TTC549 (cell line): ENCODE results near the gene KL.

Experiments used
- FAIRE-seq: peaks from 2 replicates; lab custom pipeline; 2012; peaks lifted over from hg19 to GRCh38; lab: Jason Lieb, UNC

The KL gene

DNA sequence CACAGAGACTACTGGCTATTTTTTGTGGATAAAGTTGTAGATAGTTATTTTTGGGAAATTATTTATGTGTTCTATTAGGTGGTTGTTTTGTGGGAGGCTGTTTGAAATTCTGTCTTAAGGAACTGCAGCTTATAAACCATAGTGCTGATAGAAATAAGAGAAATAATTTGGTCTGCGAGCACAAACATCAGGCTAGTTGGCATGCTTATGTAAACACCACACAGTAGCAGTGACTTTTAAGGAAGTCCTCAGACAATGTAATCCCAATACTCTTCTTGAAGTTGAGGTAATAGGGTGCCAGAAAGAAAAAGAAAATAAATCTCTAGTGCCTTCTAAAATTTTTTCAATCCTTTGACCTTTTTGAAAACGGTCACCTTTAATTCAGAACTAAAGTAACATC lies 23.9 kb downstream of the KL start:
- no peak for FAIRE-seq

DNA sequence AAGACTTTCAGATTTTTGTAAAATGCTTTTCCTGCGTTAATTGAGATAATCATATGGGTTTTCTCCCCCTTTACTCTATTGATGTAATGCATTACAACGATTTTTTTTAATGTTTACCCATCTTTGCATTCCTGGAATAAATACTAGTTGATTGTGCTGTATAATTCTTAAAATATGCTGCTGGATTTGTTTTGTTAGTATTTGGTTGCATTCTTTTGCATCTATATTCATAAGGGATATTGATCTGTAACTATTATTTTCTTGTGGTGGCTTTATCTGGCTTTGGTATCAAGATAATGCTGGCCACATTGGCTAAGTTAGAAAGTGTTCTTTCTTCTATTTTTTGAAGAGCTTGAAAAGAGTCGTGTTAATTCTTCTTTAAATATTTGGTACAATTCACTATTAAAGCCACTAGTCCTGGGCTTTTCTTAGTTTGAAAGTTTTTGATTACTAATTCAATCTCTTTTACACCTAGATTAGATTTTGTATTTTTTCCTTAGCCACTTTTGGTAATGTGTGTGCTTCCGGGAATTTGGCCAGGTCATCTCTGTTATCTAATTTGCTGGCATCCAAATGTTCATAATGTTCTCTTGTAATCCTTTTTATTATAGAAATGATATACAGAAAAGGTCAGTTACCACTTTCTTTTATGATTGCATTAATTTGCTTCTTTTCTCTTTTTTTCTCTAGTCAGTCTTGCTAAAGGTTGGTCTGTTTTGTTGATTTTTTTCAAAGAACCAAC lies 29.8 kb downstream of the KL start:
- FAIRE-seq = no peak

- FAIRE-seq = no peak
Observed at GRCh38 chr13:33050161-33050560, 33.9 kb downstream of the KL start.

GRCh38 chr13:33051632-33052031 lies 35.4 kb downstream of the KL start:
- no peak for FAIRE-seq

DNA sequence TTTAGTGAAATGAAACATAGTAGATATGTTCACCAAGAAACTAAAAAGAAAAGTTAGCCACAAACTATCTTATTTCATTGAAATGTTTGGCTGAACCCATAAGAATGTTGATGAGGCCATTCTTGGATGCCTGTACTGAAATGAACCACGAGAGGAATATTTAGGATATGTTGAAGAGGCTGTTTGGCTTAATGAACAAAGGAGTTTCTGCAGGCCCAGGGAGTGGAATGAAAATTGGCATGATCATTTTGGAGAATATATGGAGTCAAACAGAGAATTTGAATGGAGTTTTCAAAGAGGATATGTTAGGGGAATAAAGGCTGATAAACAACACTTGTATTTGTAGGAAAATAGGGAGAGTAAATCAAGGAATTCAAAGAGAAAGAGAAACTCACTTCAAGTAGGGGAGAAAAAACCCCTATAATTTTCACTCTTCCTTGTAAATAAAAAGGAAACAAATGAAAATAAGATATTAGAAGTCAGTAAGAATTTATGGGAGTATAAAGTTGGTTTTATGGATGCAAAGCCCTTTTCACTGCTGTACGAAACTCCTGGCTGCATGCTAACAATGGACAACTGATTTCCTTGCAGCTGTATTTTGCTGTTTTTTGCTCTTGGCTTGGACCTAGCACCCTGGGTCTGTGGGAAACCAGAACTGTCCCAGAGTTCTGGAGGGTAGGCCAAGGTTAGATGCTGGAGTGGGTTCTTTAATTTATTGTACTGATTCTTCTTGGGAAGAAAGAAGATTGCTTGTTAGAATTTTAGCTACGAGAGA lies 36.5 kb downstream of the KL start:
- no peak for FAIRE-seq

DNA sequence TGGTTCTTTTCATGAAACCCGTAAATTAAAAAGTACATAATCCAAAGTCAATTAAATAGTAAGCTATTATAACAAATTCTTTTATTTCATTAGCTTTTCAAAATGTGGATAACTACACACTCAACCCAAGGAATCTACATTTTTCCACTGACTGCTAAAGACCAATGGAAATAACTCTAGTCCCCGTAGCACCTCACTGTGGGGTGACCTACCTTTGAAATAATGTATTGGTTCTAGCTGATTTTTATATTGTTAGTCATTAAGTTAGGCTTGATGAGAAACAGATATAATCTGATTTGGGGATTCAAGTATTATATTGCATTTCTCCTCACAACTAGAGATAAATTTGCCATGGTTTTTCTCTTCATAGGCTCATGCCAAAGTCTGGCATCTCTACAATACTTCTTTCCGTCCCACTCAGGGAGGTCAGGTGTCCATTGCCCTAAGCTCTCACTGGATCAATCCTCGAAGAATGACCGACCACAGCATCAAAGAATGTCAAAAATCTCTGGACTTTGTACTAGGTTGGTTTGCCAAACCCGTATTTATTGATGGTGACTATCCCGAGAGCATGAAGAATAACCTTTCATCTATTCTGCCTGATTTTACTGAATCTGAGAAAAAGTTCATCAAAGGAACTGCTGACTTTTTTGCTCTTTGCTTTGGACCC lies 37.3 kb downstream of the KL start:
- no peak for FAIRE-seq

- FAIRE-seq = no peak
Observed at GRCh38 chr13:33057019-33057780, 41.0 kb downstream of the KL start.

DNA sequence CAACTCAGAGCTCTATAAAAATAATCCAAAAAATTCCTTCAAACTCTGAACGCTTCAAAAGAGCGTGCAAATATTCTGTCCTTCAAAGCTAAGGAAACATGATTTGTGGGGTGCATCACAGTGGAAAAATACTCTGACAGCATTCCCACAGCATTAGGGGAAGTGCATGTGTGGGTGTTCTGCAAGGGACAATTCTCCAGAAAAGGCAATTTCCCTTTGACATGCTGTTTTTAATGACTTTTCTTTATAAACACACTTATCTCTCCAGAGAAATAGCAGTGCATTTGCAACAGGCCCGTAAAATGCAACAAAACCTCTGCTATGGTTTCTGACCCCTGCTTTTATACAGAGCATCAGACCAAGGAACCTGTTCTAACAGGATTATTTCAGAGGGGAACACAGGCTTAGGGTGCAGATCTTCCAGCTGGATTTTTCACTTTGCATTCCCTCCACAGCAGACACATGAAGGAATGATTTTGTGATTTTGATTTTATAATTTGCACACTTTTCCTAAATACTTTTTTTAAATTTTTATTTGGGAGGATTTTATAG lies 42.6 kb downstream of the KL start:
- no peak for FAIRE-seq

- FAIRE-seq = no peak
Observed at GRCh38 chr13:33060815-33061214, 44.6 kb downstream of the KL start.

GRCh38 chr13:33066329-33066728 lies 50.1 kb downstream of the KL start:
- no peak for FAIRE-seq

DNA sequence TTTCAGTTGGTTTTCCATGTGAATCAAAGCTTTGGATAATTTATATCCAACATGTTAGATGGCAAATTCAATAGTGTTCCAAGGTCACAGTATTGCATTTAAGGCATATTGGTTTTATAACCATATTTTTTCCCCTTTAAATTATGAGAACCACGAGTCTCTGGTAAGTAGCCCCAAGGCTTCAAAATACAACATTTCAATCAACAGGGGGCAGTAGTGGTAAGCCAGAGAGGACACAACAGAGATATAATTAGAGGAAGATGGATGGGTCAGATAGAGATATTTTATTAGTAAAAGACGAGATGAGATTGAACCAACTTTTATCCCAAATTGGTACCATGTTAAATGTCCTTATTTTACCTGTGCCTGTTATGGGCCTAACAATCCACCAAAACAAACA lies 53.1 kb downstream of the KL start:
- FAIRE-seq = no peak

DNA sequence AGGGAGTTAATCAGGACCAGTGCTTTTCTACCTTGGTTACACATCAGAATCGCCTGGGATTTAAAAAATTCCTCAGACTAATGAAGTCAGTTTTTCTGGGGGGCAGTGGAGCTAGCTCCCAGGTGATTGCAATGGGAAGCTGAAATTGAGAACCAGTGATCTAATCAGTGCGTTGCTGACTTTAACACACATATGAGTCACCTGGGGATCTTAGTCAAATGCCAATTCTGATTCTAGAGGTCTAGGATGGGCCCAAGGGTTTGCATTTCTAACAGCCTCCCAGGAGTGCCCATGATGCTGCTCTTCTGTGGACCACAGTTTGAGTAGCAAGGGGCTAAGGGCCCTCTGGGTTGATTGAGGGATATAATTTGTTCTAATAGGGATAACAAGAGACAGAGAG lies 54.5 kb downstream of the KL start:
- no peak for FAIRE-seq

DNA sequence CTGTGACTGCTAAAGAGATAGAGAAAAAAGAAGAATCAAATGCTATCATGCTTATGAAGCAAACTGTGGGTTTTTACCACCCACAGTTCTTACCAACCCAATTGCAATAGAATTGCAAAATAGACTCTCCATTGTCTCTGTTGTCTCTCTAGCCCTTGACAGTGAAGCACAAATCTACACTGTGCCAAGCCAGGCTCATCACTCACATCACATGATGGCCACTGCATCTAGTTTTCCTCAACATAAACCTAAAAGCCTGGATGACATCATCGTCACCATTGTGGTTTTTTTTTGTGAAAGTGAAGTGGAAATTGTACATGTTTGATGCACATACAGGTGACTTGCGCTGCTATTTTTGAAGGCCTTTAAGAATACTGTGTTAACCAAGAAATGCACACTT lies 56.1 kb downstream of the KL start:
- no peak for FAIRE-seq

DNA sequence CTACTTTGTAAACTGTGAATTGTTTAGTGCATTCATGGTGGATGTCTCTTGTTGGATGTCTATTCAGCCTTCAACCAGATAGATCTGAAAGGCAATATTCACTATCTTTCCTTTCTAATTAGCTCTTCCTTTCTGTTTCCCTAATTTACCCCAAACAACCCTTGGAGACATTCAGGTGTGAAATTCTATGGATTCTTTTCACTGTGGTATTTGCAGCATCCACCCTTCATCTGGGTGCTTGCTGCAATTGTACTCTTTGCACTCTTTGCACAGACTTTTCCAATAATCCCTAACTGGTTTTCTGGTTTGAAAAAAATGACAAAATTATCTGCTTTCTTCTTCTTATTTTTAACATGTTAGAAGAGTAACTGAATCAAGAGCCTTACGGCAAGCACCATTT lies 56.5 kb downstream of the KL start:
- no peak for FAIRE-seq

- FAIRE-seq = no peak
Observed at GRCh38 chr13:33073338-33073737, 57.1 kb downstream of the KL start.

DNA sequence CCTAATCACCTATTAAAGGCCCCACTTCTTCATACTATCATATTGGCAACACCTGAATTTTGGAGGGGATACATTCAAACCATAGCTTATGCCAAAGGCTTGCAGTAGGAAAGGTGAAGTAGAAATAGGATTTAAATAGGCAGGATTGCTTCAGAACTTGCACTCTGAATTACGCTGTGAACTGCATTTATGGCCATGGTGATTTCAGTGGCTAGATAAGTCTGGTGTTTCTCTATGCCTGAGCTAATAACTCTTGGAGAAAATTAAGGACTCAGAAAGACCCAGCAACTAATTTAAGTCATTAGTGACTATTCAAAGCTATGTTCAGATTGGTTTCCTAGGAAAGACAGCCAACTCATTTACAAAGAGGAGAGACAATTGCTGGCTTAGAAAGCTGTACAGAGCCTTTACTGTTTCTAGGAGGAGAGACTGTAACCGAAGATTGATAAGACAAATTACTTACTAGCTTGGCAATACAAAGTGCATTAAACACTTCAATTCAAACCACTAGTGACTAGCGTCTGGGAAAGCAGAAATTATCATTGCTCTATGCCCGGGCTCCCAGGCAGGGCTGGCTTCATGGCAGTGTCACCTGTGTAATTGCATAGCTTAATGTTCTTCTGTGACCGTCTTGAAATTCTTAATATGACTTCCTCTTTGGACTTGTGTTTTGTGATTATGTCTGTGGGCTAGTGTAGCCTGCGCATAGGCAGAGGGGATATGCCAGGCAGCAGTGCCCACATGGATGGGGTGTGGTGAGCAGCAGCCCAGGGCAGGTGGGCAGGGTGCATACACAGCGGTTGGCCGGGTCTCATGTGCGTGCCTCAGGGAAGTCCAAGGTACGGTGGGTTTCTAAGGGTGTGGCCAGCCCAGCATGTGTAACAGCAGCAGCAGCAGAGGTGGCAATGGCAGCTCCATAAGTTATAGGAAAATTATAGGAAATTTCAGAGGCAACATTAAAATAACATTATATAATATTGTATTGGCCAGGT lies 60.1 kb downstream of the KL start:
- FAIRE-seq = no peak

DNA sequence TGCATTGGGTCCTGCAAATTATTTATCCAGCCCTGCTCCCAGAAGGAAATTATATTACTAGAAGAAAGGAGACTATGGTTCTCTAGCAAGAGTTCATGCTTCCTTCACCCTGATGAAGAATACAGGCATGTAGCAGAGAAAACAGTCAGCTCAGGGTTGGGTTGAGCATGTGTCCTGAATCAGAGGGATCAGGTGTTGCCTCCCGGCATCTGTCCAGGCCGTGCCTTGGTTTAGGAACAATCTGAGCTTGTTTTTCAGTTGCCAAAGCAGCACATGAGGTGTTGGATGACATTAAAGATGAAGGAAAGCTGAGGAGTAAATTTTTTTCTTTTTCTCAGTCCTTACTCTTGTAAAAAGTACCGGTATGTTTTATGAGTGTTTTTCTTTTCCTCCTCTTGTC lies 62.0 kb downstream of the KL start:
- FAIRE-seq = no peak

DNA sequence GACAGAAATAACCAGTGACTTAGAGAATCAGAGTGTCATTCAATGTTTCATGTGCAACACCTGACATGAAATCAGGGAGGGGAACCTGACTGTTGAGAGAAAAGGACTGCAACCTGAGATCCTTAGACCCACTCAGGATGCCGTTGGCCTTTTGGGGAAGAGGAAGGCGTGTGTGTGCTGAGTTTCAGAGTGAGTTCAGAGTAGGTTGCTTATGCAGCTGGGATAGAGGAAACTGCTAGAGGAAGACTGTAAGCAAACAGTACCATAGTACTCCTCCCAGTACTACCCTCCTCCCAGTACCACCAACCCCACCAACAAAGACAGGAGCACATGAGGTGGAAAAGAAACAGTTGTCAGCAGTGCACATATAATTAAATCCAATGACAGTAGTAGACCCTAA lies 63.7 kb downstream of the KL start:
- no peak for FAIRE-seq

- no peak for FAIRE-seq
Observed at GRCh38 chr13:33080972-33081590, 64.9 kb downstream of the KL start.

- FAIRE-seq = no peak
Observed at GRCh38 chr13:33081666-33082065, 65.4 kb downstream of the KL start.

GRCh38 chr13:33083054-33083453 lies 66.8 kb downstream of the KL start:
- FAIRE-seq = no peak
